Loucy (cell line): Measurements from ENCODE around the gene ZNF519.
"Not testable (repeated sequence)": the region's sequence is repeated elsewhere in the genome, so short reads cannot be mapped to it uniquely, and the experiment has no call there.

ENCODE experiments used
- CTCF ChIP-seq: fragments of 200-600 bp; sonication (generic); conservative IDR thresholded peaks from 2 replicates; pipeline ENCODE4 v1.5.1; 2014; ENCODE audit warnings: mild to moderate bottlenecking, antibody characterized with exemption, low read length
- EZH2phosphoT487 ChIP-seq: fragments of 200-600 bp; IDR thresholded peaks from 2 replicates; pipeline ENCODE4 v1.6.1; 2018; ENCODE audit warnings: antibody characterized with exemption, mild to moderate bottlenecking, moderate library complexity, borderline replicate concordance

- not testable (repeated sequence) for TF ChIP-seq CTCF, EZH2phosphoT487
These were observed 14.5 kb upstream of the ZNF519 start for GRCh38 chr18:14146771-14147170.
